Measurements from ENCODE around the gene SLX1A. TPM values are rescaled to one million over a fixed set of nuclear protein-coding genes. Genes with fewer than 3 reads are reported as not detected.
"Not testable (repeated sequence)": the region's sequence is repeated elsewhere in the genome, so short reads cannot be mapped to it uniquely, and the experiment has no call there.

SLX1A gene
- total RNA-seq, 1 donor from 2014 or later = 77.1 TPM

- no peak for ATAC-seq
- peak; percentile 51 for DNase-seq (ENCODE audit: low spot score)
These were observed 9.4 kb upstream of the SLX1A start for GRCh38 chr16:30184096-30184890.

- DNase-seq (ENCODE audit: low spot score) (peak; percentile 48), ATAC-seq (no peak)
These were observed 8.6 kb upstream of the SLX1A start for GRCh38 chr16:30184891-30185682.

DNA sequence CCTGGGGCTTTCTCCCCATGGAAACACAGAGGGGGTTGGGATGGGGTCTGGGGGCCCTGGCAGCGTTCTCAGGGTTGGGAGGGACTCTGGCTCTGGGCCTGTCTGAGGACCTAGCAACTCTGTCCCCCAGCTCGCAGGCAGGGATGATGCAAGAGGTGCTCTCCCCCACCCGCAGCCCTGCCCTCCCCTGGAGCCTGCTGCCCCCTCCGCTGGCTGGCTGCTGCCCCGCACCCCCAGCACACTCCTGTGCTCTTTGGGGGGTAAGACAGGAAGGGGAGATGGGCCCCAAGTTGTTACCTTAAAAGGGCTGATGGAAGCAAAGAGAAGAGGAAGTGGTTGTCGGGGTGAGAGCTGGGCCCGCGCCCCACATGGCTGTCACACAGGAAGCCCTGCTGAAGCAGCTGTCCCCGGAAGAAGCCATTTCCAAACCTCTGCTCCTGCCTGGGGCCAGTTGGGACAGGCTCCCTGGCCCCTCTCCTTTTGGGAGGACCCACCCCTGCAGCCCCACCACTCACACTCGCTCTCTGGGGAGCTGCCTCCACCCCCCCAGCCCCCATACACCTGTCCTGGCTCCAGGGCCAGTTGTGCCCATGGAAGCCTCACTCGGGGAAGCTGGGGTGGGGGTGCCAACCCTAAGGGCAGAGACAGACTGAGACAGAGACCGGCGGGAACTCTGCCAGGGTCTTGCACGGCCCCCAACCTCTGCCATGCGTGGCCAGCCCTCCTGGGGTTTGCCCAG, 7.8 kb upstream of the SLX1A start:
- DNase-seq (ENCODE audit: low spot score) = peak; percentile 56
- no peak for ATAC-seq

GRCh38 chr16:30186444-30186781, 7.3 kb upstream of the SLX1A start:
- ATAC-seq (no peak), DNase-seq (ENCODE audit: low spot score) (no peak)

DNA sequence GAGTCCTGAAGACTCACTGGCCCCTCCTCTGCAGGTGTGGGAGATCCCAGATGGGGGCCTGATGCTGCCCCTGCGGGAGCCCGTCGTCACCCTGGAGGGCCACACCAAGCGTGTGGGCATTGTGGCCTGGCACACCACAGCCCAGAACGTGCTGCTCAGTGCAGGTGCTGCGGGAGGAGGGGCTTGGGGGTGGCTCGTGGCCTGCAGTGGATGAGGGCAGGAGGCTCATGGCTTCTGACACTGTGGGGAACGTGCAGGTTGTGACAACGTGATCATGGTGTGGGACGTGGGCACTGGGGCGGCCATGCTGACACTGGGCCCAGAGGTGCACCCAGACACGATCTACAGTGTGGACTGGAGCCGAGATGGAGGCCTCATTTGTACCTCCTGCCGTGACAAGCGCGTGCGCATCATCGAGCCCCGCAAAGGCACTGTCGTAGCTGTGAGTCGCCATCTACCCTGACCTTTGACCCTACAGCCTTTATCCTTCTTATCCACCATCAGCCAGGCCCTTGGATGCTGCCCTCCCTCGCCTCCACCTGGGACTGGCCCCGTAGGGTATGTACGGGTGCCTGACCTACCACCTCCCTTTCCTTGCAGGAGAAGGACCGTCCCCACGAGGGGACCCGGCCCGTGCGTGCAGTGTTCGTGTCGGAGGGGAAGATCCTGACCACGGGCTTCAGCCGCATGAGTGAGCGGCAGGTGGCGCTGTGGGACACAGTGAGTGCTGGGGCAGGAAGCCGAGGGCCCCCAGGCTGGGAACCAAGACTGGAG, 6.7 kb upstream of the SLX1A start:
- DNase-seq (ENCODE audit: low spot score) (peak; percentile 59), ATAC-seq (peak; percentile 50)

DNA sequence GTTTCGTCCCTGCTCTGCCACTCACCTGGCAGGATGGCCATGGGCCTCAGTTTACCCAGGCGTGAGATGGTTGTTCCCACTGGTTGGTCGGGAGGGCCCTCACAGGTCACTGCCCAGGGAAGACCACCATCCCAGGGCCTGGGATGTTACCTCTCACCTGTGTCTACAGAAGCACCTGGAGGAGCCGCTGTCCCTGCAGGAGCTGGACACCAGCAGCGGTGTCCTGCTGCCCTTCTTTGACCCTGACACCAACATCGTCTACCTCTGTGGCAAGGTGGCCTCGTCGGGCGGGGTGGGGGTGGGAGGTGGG, 6.2 kb upstream of the SLX1A start:
- DNase-seq (ENCODE audit: low spot score) = no peak
- no peak for ATAC-seq

GRCh38 chr16:30187971-30188561, 5.6 kb upstream of the SLX1A start:
- no peak for DNase-seq (ENCODE audit: low spot score)
- ATAC-seq = no peak

DNA sequence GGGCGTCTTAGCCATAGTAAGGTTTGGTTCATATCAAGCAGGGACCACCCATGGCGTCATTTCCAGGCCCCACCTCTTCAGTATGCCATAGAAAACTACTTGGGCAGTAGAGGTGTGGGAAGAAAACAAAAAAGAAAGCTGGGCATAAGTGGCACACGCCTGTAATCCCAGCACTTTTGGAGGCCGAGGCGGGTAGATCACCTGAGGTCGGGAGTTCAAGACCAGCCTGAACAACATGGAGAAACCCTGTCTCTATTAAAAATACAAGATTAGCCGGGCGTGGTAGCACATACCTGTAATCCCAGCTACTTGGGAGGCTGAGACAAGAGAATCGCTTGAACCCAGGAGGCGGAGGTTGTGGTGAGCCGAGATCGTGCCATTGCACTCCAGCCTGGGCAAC, 2.5 kb upstream of the SLX1A start:
- DNase-seq (ENCODE audit: low spot score); ATAC-seq: not testable (repeated sequence)

DNA sequence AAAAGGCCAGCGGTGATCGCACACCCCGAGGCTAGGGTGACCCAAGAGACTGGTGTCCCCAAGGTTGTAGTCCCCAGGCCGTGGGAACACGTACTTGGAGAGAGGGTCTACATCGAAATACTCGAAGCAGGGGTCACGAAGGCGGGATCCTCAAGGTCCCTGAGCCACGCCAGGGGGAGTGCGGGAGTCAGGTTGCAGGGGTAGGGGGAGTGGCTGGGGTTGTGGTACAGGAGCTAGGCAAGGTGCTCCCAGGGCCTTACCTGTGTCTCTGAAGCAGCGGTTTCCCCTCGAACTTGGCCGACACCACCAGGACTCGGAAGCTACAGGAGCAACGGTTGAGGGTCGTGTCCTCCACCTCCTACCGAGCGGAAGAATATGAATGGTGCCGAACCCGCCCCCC, 577 bp upstream of the SLX1A start:
- ATAC-seq = peak; percentile 43
- not testable (repeated sequence) for DNase-seq (ENCODE audit: low spot score)

DNA sequence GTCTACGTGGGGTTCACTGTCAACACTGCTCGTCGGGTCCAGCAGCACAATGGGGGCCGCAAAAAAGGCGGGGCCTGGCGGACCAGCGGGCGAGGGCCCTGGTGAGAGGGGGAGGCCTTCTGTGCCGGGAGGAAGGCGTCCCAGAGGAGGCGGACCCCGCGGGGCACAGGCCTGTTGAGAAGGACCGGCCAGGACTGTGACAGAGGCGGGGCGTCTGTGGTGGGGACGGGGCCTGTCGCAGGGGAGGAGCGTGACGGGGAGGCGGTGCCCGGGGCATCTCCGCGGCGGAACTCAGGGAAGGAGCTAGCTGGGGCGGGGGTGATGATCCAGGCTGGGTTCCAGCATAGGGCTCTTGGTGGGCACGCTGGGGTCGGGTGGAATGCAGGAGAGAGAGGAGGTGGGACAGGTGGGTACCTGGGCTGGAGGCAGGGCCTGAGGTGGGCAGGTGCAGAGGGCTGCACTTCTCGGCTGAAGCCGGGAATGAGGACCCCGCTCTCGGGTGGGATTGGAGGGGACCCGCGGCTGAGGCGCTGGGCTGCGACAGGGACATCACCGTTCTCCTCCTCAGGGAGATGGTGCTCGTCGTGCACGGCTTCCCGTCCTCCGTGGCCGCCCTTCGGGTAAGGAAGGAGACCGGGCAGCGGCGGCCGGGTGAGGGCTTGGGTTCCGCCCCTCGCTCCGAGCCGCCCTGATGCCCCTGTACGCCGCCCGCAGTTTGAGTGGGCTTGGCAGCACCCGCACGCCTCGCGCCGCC, 674 bp downstream of the SLX1A start:
- DNase-seq (ENCODE audit: low spot score) = peak; percentile 54

DNA sequence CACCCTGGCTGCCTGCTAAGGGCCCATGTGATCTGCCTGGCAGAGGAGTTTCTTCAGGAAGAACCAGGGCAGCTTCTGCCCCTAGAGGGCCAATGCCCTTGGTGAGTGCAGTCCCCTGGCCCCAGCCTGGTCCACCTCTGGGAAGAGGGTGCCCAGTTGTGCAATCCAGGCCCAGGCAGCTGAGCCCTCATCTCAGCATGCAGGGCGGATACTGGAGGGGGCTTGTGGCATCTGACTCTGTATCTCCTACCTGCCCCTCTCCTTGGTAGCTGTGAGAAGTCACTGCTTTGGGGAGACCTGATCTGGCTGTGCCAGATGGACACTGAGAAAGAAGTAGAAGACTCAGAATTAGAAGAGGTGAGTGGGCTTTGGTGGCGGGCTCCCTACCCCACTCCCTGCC, 3.3 kb downstream of the SLX1A start:
- DNase-seq (ENCODE audit: low spot score); ATAC-seq: not testable (repeated sequence)

More for the DNA sequence above, 674 bp downstream of the SLX1A start:
- peak; percentile 76 for ATAC-seq

DNA sequence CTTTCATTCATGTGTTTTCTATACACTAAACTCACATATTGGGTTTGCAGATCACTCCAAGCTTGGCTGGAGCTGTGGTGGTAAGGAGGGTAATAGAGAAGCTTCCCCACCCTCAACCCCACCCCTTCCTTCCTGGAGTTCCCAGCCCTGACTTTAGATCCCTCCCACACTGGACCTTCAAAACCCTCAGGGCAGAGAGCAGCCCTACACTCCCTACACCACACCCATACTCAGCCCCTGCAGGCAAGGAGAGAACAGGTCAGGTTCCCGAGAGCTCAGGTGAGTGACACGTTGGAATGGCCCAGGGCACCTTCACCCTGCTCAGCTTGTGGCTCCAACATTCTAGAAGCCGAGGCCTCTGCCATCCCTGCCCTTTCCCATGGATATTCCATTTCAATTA, 5.4 kb downstream of the SLX1A start, which contains the start of gene SULT1A3:
SULT1A3 (plus strand) TSS at position 207 of the 400 bp plus-strand sequence. CDS start 1,474 bp downstream, outside the sequence.
- DNase-seq (ENCODE audit: low spot score) = not testable (repeated sequence)
- peak; percentile 32 for ATAC-seq

DNA sequence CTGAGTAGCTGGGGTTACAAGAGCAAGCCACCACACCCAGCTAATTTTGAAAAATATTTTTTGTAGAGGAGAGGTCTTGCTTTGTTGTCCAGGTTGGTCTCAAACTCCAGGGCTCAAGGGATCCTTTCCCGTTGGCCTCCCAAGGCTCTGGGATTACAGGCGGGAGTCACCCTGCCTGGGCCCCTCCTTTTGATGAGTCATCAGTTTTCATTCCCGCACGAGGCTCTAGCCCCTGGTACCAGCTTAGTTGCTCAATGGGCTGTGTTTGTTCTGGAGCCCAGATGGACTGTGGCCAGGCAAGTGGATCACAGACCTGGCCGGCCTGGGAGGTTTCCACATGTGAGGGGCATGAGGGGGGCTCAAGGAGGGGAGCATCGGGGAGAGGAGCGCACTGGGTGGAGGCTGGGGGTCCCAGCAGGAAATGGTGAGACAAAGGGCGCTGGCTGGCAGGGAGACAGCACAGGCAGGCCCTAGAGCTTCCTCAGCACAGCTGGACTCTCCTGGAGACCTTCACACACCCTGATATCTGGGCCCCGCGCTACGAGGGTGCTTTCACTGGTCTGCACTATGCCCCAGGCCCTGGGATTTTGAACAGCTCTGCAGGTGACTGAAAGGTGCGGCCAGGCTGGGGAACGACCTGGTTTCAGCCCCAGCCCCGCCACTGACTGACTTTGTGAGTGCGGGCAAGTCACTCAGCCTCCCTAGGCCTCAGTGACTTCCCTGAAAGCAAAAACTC, 6.1 kb downstream of the SLX1A start:
- DNase-seq (ENCODE audit: low spot score) = not testable (repeated sequence)
- peak; percentile 77 for ATAC-seq

- DNase-seq (ENCODE audit: low spot score) (peak; percentile 43), ATAC-seq (peak; percentile 61)
These were observed 12.0 kb downstream of the SLX1A start for GRCh38 chr16:30205541-30206236.

DNA sequence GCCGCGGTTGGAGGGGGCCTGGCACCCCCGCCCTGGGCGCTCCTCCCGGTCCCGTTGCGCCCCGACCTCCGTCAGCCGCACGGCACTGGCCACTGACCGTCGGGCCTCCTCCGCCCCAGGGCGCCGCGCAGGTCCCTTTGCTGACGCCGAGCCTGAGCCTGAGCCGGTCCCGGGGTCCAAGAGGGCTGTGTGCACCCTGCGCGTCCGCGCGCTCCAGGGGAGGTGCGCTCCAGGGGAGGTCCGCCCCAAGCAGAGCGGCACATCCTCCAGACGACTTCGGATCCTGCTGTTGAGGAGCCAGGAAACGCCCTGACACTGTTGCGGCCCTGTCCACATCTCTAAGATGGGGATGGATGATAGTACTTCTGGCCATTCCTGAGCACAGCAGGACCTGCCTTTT, 12.6 kb downstream of the SLX1A start:
- not testable (repeated sequence) for DNase-seq (ENCODE audit: low spot score)
- ATAC-seq = peak; percentile 27

GRCh38 chr16:30207063-30207704, 13.5 kb downstream of the SLX1A start:
- ATAC-seq = peak; percentile 5
- DNase-seq (ENCODE audit: low spot score) = peak; percentile 42

DNA sequence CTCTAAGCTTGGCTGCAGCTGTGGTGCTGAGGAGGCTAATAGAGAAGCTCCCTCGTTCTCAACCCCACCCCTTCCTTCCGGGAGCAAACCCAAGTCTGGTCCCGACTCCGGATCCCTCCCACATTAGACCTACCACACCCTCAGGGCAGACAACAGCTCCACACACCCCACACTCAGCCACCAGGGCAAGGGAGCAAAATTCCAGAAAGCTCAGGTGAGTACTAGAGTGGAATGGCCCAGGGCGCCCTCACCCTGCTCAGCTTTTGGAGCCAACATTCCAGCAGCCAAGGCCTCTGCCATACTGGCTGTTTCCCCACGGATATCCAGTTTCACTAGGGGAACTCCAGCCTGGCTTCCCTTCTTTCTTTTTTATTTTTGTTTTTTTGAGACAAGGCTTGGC, 15.4 kb downstream of the SLX1A start:
- peak; percentile 56 for ATAC-seq
- not testable (repeated sequence) for DNase-seq (ENCODE audit: low spot score)

DNA sequence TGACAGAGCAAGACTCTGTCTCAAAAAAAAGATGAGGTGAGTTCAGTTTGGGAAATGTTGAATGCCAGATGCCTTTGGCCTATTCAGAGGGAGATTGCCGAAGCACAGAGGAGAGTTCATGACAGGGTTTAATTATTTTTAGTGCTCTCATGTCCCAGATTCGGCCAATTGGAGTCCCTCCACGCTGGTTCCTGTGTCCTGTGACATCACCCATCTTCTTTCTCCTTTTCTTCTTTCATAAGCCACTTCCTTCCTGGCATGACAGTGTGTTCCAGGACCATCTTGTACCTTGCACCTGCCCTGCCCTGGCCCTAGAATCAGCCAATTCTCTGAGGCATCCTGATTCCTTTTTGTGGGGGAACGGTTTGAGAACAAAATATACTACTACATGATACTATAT, 17.7 kb downstream of the SLX1A start:
- ATAC-seq; DNase-seq (ENCODE audit: low spot score): not testable (repeated sequence)
